Liver (tissue), 9 donors: ENCODE measurements around the gene TMUB1. TPM values are rescaled to one million over a fixed set of nuclear protein-coding genes. Genes with fewer than 3 reads are reported as not detected.

Experiments
- DNase-seq: peaks from one replicate; pipeline ENCODE4 v3.0.0-alpha.2; 2017; ENCODE audit warnings: low spot score
- H3K27ac ChIP-seq, 2 donors: one replicate each; pipeline ENCODE4 v1.7.0; 2013; ENCODE audit warnings: inconsistent platforms in 2 of 2, low read length in 2 of 2, control low read depth in 1 of 2, low read depth in 1 of 2, mild to moderate bottlenecking in 1 of 2
- H3K27me3 ChIP-seq, 4 donors: one replicate each; pipeline versions ENCODE4 v1.6.1 to v1.7.0; 2013; ENCODE audit warnings: low read length in 3 of 4, inconsistent platforms in 1 of 4, mild to moderate bottlenecking in 1 of 4, moderate library complexity in 1 of 4; ENCODE audit not compliant: control insufficient read depth in 4 of 4, insufficient read depth in 4 of 4
- H3K36me3 ChIP-seq, 4 donors: one replicate each; pipeline versions ENCODE4 v1.6.1 to v1.7.0; 2013; ENCODE audit warnings: low read length in 3 of 4, mild to moderate bottlenecking in 3 of 4, low read depth in 1 of 4, moderate library complexity in 1 of 4; ENCODE audit not compliant: control insufficient read depth in 4 of 4, insufficient read depth in 3 of 4
- H3K4me1 ChIP-seq, 4 donors: one replicate each; pipeline versions ENCODE4 v1.6.1 to v1.7.0; 2013; ENCODE audit warnings: low read length in 3 of 4, mild to moderate bottlenecking in 3 of 4, moderate library complexity in 1 of 4; ENCODE audit not compliant: control insufficient read depth in 4 of 4, insufficient read depth in 4 of 4
- H3K4me3 ChIP-seq, 3 donors: one replicate each; pipeline versions ENCODE4 v1.6.1 to v1.7.0; 2013; ENCODE audit warnings: low read length in 3 of 3, control low read depth in 1 of 3, low read depth in 1 of 3, mild to moderate bottlenecking in 1 of 3
- H3K9ac ChIP-seq, 2 donors: one replicate each; pipeline ENCODE4 v1.7.0; 2013; ENCODE audit warnings: low read length in 2 of 2, mild to moderate bottlenecking in 2 of 2, moderate library complexity in 2 of 2, control low read depth in 1 of 2, low read depth in 1 of 2
- H3K9me3 ChIP-seq, 4 donors: one replicate each; pipeline versions ENCODE4 v1.6.1 to v1.7.0; 2013; ENCODE audit warnings: low read length in 3 of 4; ENCODE audit not compliant: control insufficient read depth in 4 of 4
- FOXA1 ChIP-seq: IDR thresholded peaks from 2 replicates; pipeline ENCODE4 v1.6.1; 2016; ENCODE audit warnings: antibody characterized with exemption
- GABPA ChIP-seq, 2 donors: IDR thresholded peaks in 1 of 2; conservative IDR thresholded peaks in 1 of 2; 2 replicates each; pipeline ENCODE4 v1.6.1; 2016; ENCODE audit warnings: antibody characterized with exemption in 2 of 2, mild to moderate bottlenecking in 1 of 2, moderate library complexity in 1 of 2
- JUND ChIP-seq, 2 donors: IDR thresholded peaks; 2 replicates each; pipeline ENCODE4 v1.6.1; 2016; ENCODE audit warnings: antibody characterized with exemption in 2 of 2
- NR2F2 ChIP-seq: IDR thresholded peaks from 2 replicates; pipeline ENCODE4 v1.6.1; 2016; ENCODE audit warnings: antibody characterized with exemption
- SP1 ChIP-seq: IDR thresholded peaks from 2 replicates; pipeline ENCODE4 v1.6.1; 2018; ENCODE audit warnings: antibody characterized with exemption, mild to moderate bottlenecking
- TAF1 ChIP-seq: conservative IDR thresholded peaks from 2 replicates; pipeline ENCODE4 v1.6.1; 2016; ENCODE audit warnings: antibody characterized with exemption, mild to moderate bottlenecking
- WGBS: extraction: QIAGEN DNeasy Blood & Tissue Kit; methylation state at CpG from one replicate; pipeline ENCODE4 v1.1.7; 2013; 5-methylcytosine and 5-hydroxymethylcytosine counted together
- polyA plus RNA-seq, 2 donors: library from polyadenylated mRNA; stranded (reverse) in 1 of 2; unstranded in 1 of 2; fragments of 200-250 nt in 1 of 2; fragments of >200 nt in 1 of 2; fragmentation: Nextera tagmentation in 1 of 2; extraction: Ambion mirVana in 1 of 2; gene quantifications; one replicate each; pipeline versions ENCODE4 v1.2.1 to v1.2.3, GENCODE V29; 2013 to 2015
- total RNA-seq, 2 donors: library from RNA; depleted of rRNA; stranded (reverse); fragments of >200 nt; gene quantifications; one replicate each; pipeline ENCODE4 v1.2.3, GENCODE V29; 2014
- TF ChIP-seq, protein P1 (sequence below): IDR thresholded peaks from 2 replicates; pipeline ENCODE4 v1.6.1; 2016; ENCODE audit warnings: antibody characterized with exemption, mild to moderate bottlenecking
- TF ChIP-seq, protein P2 (sequence below): fragments of 150-350 bp; IDR thresholded peaks from 2 replicates; pipeline ENCODE4 v1.5.1; 2017; ENCODE audit warnings: improper control_type of control experiment, low read depth, low read length; ENCODE audit not compliant: missing input control
- donor health status: healthy.
- donor health status: healthy.
- donor health status: healthy.
- donor health status: healthy.
- donor health status: healthy.

TMUB1 gene
- total and polyA plus RNA-seq, 4 donors = 15.1 to 51.7 (median 30.5) TPM

GRCh38 chr7:151059367-151060112, 23.8 kb downstream of the TMUB1 start, which contains the start of gene SLC4A2:
Gene SLC4A2 (plus strand): TSS chr7:151059589. CDS start chr7:151061988, 2,399 bp downstream.
- H3K9me3 ChIP-seq = no peaks in the 10 kb centered on the region
- no peaks in the 10 kb centered on the region for H3K27me3 ChIP-seq
- peak; percentile 75 for DNase-seq
- H3K4me3 ChIP-seq = peak within 1 kb of the TSS; percentile 44 to 79 (median 66)
- H3K36me3 ChIP-seq = peaks cover 0 to 2% (median under 1%) of the 10 kb centered on the region in 4 donors
- WGBS = 1% methylated on average over 75 of the region's 75 CpGs
- H3K9ac ChIP-seq = peak within 1 kb of the TSS; percentile 42 to 55
- TF ChIP-seq, protein P1, sequence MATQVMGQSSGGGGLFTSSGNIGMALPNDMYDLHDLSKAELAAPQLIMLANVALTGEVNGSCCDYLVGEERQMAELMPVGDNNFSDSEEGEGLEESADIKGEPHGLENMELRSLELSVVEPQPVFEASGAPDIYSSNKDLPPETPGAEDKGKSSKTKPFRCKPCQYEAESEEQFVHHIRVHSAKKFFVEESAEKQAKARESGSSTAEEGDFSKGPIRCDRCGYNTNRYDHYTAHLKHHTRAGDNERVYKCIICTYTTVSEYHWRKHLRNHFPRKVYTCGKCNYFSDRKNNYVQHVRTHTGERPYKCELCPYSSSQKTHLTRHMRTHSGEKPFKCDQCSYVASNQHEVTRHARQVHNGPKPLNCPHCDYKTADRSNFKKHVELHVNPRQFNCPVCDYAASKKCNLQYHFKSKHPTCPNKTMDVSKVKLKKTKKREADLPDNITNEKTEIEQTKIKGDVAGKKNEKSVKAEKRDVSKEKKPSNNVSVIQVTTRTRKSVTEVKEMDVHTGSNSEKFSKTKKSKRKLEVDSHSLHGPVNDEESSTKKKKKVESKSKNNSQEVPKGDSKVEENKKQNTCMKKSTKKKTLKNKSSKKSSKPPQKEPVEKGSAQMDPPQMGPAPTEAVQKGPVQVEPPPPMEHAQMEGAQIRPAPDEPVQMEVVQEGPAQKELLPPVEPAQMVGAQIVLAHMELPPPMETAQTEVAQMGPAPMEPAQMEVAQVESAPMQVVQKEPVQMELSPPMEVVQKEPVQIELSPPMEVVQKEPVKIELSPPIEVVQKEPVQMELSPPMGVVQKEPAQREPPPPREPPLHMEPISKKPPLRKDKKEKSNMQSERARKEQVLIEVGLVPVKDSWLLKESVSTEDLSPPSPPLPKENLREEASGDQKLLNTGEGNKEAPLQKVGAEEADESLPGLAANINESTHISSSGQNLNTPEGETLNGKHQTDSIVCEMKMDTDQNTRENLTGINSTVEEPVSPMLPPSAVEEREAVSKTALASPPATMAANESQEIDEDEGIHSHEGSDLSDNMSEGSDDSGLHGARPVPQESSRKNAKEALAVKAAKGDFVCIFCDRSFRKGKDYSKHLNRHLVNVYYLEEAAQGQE = peak; percentile 7
- TF ChIP-seq SP1 = no peak
- TF ChIP-seq, protein P2, sequence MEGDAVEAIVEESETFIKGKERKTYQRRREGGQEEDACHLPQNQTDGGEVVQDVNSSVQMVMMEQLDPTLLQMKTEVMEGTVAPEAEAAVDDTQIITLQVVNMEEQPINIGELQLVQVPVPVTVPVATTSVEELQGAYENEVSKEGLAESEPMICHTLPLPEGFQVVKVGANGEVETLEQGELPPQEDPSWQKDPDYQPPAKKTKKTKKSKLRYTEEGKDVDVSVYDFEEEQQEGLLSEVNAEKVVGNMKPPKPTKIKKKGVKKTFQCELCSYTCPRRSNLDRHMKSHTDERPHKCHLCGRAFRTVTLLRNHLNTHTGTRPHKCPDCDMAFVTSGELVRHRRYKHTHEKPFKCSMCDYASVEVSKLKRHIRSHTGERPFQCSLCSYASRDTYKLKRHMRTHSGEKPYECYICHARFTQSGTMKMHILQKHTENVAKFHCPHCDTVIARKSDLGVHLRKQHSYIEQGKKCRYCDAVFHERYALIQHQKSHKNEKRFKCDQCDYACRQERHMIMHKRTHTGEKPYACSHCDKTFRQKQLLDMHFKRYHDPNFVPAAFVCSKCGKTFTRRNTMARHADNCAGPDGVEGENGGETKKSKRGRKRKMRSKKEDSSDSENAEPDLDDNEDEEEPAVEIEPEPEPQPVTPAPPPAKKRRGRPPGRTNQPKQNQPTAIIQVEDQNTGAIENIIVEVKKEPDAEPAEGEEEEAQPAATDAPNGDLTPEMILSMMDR = peak; percentile 22
- peak within 1 kb of the TSS; percentile 83 to 89 for H3K27ac ChIP-seq
- peaks cover 17 to 62% (median 49%) of the 10 kb centered on the region in 4 donors for H3K4me1 ChIP-seq

- Histone ChIP-seq H3K4me3 (peak overlapping the region; percentile 18 to 79 (median 54)), H3K4me1 (peaks cover 17 to 58% (median 47%) of the 10 kb centered on the region in 4 donors), H3K27me3 (no peaks in the 10 kb centered on the region), H3K9ac (peak overlapping the region; percentile 42 to 55), H3K27ac (peak overlapping the region; percentile 83 to 89), H3K36me3 (no peaks in the 10 kb centered on the region), H3K9me3 (no peaks in the 10 kb centered on the region)
- WGBS = 6% methylated on average over 18 of the region's 18 CpGs
- TF ChIP-seq TAF1 (no peak), JUND (IDR thresholded peaks at IDR 0.05) (no peak), SP1 (no peak), GABPA (IDR thresholded peaks at IDR 0.05 in 1 of 2, conservative IDR thresholded peaks at IDR 0.05 in 1 of 2) (no peak), FOXA1 (no peak), NR2F2 (no peak)
- no peak for DNase-seq
These were observed 24.4 kb downstream of the TMUB1 start for GRCh38 chr7:151058781-151059366.
